Measurements from ENCODE around the gene ANKLE2. TPM values are rescaled to one million over a fixed set of nuclear protein-coding genes. Genes with fewer than 3 reads are reported as not detected.

The ANKLE2 gene
- total RNA-seq, 2 donors from 2014 or later, result 33.7 to 41.8 TPM

DNA sequence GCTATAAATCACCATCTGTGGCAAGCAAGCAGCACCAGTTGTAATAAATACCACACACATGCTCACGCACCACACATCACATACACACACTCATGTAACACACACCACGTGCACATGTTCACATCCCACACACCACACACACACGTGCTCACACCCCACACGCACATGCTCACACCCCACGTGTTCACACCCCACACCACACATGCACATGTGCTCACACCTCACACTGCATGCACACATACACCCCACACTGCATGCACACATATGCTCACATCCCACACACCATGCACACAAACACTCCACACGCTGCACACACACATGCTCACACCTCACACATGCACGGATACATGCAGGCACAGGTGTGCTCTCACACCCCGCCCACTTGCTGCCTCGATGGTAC is 22.9 kb upstream of the ANKLE2 start:
- TF ChIP-seq CTCF (IDR thresholded peaks at IDR 0.05), result no peak
- intact Hi-C loops (cut with DNase I), result no loop called here
- peaks cover 35% of the 10 kb centered on the region for H3K36me3 ChIP-seq

DNA sequence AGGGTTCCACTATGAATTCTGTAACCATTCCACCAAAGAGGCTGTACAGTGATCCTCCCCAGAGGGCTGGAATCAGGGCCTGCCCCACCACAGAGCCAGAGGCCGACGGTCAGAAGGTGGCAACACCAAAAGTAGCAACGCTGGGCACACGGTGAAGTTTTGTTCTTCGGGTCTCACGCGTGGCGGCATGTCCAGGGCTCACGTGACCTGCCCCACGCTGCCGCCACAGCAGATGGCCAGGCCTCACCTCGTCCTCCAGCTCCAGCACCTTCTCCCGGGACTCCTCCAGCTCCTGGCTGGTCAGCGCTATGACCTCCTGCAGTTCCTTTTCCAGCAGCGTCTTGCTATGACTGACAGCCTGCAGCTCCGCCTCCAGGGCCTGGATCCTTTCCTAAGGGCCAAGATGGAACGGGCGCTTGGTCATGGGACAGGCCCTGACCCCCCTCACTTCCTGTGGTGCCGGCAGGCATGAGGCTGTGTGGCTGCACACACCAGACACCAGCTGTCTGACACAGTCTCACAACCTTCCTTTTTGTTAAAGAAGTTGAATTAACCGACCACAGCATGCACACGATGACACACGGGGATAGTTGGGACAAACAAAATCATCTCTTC is 22.4 kb upstream of the ANKLE2 start:
- intact Hi-C loops (cut with DNase I), result no loop called here
- no peaks in the 10 kb centered on the region for H3K9me3 ChIP-seq
- H3K27ac ChIP-seq, result no peak overlapping the region

More for the DNA sequence above, 22.9 kb upstream of the ANKLE2 start:
- no peaks in the 10 kb centered on the region for H3K27me3 ChIP-seq
- DNase-seq, result no peak
- no peak overlapping the region for H3K9ac ChIP-seq (ENCODE audit: low read depth in 2 of 2, low read length in 2 of 2)
- H3K9me3 ChIP-seq, result no peaks in the 10 kb centered on the region
- H3K4me3 ChIP-seq, result no peak overlapping the region
- H3K4me1 ChIP-seq, result no peaks in the 10 kb centered on the region
- no peak overlapping the region for H3K27ac ChIP-seq

DNA sequence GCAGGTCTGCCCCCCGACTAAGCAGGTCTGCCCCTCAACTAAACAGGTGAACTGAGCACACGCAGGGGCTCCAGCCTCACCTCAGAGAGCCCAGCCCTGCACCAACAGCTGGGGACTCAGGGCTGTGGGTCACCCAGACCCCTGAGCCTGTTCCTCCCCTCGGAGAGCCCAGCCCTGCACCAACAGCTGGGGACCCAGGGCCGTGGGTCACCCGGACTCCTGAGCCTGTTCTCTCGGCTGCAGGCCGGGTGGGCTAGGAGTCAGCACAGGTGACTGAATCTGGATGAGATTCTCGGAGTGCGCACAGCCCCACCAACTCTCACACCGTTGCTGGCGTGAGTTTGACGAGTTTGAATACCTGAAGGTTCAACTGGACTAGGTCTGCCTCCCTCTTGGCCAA is 20.3 kb upstream of the ANKLE2 start:
- no peaks in the 10 kb centered on the region for H3K27me3 ChIP-seq
- no peaks in the 10 kb centered on the region for H3K4me1 ChIP-seq
- no peak for TF ChIP-seq CTCF (IDR thresholded peaks at IDR 0.05)
- no peak overlapping the region for H3K9ac ChIP-seq (ENCODE audit: low read depth in 2 of 2, low read length in 2 of 2)
- H3K4me3 ChIP-seq, result no peak overlapping the region
- intact Hi-C loops (cut with DNase I), result no loop called here
- no peak for DNase-seq
- no peak overlapping the region for H3K27ac ChIP-seq
- H3K9me3 ChIP-seq, result no peaks in the 10 kb centered on the region
- peaks cover 25% of the 10 kb centered on the region for H3K36me3 ChIP-seq

More for the DNA sequence above, 22.4 kb upstream of the ANKLE2 start:
- no peak for TF ChIP-seq CTCF (IDR thresholded peaks at IDR 0.05)
- Histone ChIP-seq H3K9ac (ENCODE audit: low read depth in 2 of 2, low read length in 2 of 2) (no peak overlapping the region), H3K27me3 (no peaks in the 10 kb centered on the region), H3K4me3 (no peak overlapping the region), H3K36me3 (peaks cover 30% of the 10 kb centered on the region), H3K4me1 (no peaks in the 10 kb centered on the region)
- peak; percentile 29 for DNase-seq

- Histone ChIP-seq H3K27ac (no peak overlapping the region), H3K9ac (ENCODE audit: low read depth in 2 of 2, low read length in 2 of 2) (no peak overlapping the region), H3K9me3 (no peaks in the 10 kb centered on the region), H3K4me1 (no peaks in the 10 kb centered on the region), H3K27me3 (no peaks in the 10 kb centered on the region), H3K4me3 (no peak overlapping the region), H3K36me3 (peaks cover 25% of the 10 kb centered on the region)
- DNase-seq, result no peak
- no peak for TF ChIP-seq CTCF (IDR thresholded peaks at IDR 0.05)
- intact Hi-C loops (cut with DNase I), result no loop called here
Observed at GRCh38 chr12:132779781-132780353, 18.2 kb upstream of the ANKLE2 start.

GRCh38 chr12:132777614-132778013 is 16.0 kb upstream of the ANKLE2 start:
- peaks cover 26% of the 10 kb centered on the region for H3K36me3 ChIP-seq
- H3K9me3 ChIP-seq, result no peaks in the 10 kb centered on the region
- H3K9ac ChIP-seq (ENCODE audit: low read depth in 2 of 2, low read length in 2 of 2), result no peak overlapping the region
- H3K27me3 ChIP-seq, result no peaks in the 10 kb centered on the region
- intact Hi-C loops (cut with DNase I), result no loop called here
- no peak for DNase-seq
- no peak overlapping the region for H3K4me3 ChIP-seq
- no peak for TF ChIP-seq CTCF (IDR thresholded peaks at IDR 0.05)
- H3K27ac ChIP-seq, result no peak overlapping the region
- no peaks in the 10 kb centered on the region for H3K4me1 ChIP-seq

All from colonic mucosa (tissue), 4 donors.